ENCODE data around the gene BAIAP2L2. TPM values are rescaled to one million over a fixed set of nuclear protein-coding genes. Genes with fewer than 3 reads are reported as not detected.

BAIAP2L2 gene, protein sequence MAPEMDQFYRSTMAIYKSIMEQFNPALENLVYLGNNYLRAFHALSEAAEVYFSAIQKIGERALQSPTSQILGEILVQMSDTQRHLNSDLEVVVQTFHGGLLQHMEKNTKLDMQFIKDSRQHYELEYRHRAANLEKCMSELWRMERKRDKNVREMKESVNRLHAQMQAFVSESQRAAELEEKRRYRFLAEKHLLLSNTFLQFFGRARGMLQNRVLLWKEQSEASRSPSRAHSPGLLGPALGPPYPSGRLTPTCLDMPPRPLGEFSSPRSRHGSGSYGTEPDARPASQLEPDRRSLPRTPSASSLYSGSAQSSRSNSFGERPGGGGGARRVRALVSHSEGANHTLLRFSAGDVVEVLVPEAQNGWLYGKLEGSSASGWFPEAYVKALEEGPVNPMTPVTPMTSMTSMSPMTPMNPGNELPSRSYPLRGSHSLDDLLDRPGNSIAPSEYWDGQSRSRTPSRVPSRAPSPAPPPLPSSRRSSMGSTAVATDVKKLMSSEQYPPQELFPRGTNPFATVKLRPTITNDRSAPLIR
- 2.9 to 4.9 TPM (median 4.4 TPM) in 5 replicates for total RNA-seq (2022; extraction: Qiagen RNA extraction; ENCODE audit: low read depth)

DNA sequence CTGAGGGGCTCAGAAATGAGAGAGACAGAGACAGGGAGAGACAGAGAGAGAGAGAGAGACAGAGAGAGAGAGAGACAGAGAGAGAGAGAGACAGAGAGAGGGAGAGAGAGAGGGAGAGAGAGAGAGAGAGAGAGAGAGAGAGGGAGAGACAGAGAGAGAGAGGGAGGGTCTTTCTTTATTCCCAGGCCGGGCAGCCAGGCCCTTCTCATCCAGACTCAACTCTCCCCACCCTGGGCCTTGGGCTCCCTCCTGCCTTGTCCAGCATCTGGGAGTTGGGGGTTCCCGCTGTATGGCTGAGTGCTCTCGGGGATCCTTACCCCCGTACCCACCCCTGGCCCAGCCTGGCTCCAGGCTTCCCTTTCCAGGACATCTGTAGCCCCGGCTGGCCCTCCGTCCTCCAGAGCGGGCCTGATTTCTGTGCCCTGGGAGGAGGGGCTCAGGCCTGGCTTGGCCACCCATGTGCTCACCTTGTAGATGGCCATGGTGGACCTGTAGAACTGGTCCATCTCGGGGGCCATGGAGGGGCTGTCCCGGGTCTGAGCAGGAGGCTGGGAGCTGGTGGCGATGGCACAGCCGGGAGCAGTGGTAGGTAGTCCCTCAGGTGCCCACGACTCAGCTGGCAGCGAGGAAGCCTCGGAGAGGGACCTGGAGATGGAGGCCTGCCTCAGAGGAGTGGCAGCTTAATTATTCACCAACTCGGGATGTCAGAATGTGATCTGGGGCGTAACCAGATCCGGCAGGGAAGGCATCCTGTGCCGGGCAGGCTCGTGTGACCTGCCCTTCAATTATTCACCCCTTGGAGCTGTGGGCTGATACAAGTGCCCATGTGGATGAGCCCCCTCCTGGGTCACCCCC, at the start of gene BAIAP2L2:
TSS of gene BAIAP2L2 (minus strand) at position 677 of the 855 bp plus-strand sequence. CDS start at position 518, 159 bp downstream.

DNA sequence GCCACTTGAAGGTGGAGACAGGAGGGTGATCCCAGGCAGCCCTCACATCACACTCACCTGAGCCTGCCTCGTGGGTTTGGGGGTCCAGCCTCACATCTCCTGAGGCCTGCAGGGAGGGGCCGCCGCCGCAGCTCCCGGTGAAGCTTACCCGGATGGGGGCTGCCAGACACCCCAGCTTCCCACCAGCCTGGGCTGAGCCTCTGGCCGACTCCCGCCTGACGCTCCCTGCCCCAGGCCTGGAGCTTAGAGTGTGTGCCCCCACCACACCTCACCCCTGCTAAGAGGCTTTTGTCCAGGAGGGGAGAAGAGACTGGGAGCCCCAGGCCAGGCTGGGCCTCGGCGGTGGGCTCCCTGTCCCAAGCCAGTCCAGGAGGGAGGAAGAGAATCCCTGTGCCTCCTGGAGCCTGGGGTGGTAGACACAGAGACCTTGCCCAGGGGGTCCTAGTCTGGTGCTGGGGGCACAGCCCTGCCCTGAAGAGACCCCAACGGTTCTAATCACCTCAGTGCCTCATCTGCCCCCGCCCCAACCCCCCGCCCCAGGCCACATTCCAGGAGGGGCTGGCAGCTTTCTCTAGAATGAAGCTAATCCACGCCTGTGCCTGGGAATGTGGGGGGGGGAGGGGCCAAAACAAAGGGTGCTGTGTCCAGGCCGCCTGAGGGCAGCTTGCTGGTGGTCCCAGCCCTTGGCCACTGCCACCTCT, 26.4 kb downstream of the BAIAP2L2 start, which contains the start of gene SLC16A8:
TSS of gene SLC16A8 (minus strand) at position 254 of the 701 bp plus-strand sequence. CDS start 1,311 bp downstream, outside the sequence.

DNA sequence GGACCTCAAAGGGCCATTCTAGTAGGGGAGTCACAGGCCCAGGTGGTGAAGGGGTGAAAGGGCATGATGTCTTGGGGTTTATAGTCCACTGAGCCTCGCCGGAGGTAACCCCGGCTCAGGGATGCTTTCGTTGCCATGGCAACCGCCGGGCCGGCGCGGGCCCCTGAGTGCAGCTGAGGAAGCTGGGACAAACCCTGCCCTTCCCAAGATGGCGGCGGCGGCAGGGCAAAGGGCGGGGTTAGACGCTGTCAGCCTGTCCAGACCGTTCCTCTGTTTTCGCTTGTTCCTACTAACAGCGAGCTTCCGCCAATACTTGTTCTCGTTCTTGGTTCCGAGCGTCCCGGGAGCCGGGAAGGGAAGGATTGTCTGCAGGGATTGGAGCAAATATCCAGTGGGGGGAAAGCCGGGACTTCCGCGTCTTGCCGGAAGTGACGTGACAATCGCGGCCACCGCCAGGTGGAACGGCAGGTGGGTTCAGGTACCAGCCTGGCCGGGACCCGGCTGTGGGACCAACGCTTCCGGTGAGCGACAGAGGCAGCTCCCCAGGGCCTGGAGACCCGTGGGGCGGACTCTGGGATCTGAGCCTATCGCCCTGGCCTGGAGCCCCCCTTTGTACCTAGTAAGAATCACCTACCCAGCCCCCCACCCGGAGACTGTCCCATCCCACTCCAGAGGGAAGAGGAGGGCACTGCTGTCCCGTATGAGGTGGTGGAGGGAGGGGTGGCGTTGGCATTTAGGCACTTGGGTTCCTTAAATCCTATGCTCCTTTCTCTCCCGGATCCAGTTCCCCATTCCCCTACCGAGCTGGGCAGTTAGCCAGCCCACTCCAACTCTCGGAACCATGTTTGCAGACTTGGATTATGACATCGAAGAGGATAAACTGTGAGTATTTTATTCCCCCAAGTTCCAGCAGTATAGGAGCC, 53.3 kb downstream of the BAIAP2L2 start, which contains the start of gene PICK1:
TSS of gene PICK1 (plus strand) at position 436 of the 923 bp plus-strand sequence. CDS start at position 842, 406 bp downstream.

Other genes starting within 250 kb of the BAIAP2L2 start
- 16.2 to 21.3 TPM (median 16.8 TPM) in 5 replicates for gene MICALL1, start 204.4 kb downstream of the BAIAP2L2 start, total RNA-seq (2022; extraction: Qiagen RNA extraction; ENCODE audit: low read depth)
- 0.14 to 0.36 TPM (median 0.28 TPM) in 5 replicates for gene C22orf23, start 157.1 kb downstream of the BAIAP2L2 start, total RNA-seq (2022; extraction: Qiagen RNA extraction; ENCODE audit: low read depth)
- 117 to 144 TPM (median 140 TPM) in 5 replicates for gene POLR2F, start 157.0 kb downstream of the BAIAP2L2 start, total RNA-seq (2022; extraction: Qiagen RNA extraction; ENCODE audit: low read depth)
- not detected in 5 replicates for gene SOX10, start 126.1 kb downstream of the BAIAP2L2 start, total RNA-seq (2022; extraction: Qiagen RNA extraction; ENCODE audit: low read depth)
- gene PICK1, start 53.3 kb downstream of the BAIAP2L2 start, total RNA-seq (2022; extraction: Qiagen RNA extraction; ENCODE audit: low read depth) = 9.0 to 13.8 TPM (median 10.5 TPM) in 5 replicates
- not detected in 5 replicates for gene SLC16A8, start 26.5 kb downstream of the BAIAP2L2 start, total RNA-seq (2022; extraction: Qiagen RNA extraction; ENCODE audit: low read depth)
- gene PLA2G6, start 71.1 kb upstream of the BAIAP2L2 start, total RNA-seq (2022; extraction: Qiagen RNA extraction; ENCODE audit: low read depth) = 2.3 to 5.1 TPM (median 4.4 TPM) in 5 replicates
- 12.4 to 17.0 TPM (median 13.4 TPM) in 5 replicates for gene MAFF, start 91.3 kb upstream of the BAIAP2L2 start, total RNA-seq (2022; extraction: Qiagen RNA extraction; ENCODE audit: low read depth)
- gene TMEM184B, start 162.3 kb upstream of the BAIAP2L2 start, total RNA-seq (2022; extraction: Qiagen RNA extraction; ENCODE audit: low read depth) = 38.5 to 48.2 TPM (median 45.7 TPM) in 5 replicates
- gene CSNK1E, start 206.7 kb upstream of the BAIAP2L2 start, total RNA-seq (2022; extraction: Qiagen RNA extraction; ENCODE audit: low read depth) = 87.8 to 108 TPM (median 96.4 TPM) in 5 replicates

All from A549 treated with CpdA at 1 μM for 4 hours (cell line).